GM18502 (cell line): ENCODE results near the gene ACSM2A.
"Not testable (repeated sequence)": the region's sequence is repeated elsewhere in the genome, so short reads cannot be mapped to it uniquely, and the experiment has no call there.

Experiments used
- ATAC-seq: cut with Tn5 transposase; IDR thresholded peaks from one replicate; pipeline ENCODE4 v1.9.1; 2021; ENCODE audit warnings: mild to moderate bottlenecking; ENCODE audit not compliant: unreplicated experiment, poor library complexity

Gene ACSM2A

GRCh38 chr16:20446652-20447393, 4.5 kb upstream of the ACSM2A start:
- not testable (repeated sequence) for ATAC-seq

- ATAC-seq: not testable (repeated sequence)
Observed at GRCh38 chr16:20453633-20454032, 2.3 kb downstream of the ACSM2A start.

- ATAC-seq: not testable (repeated sequence)
Observed at GRCh38 chr16:20459227-20459626, 7.9 kb downstream of the ACSM2A start.

GRCh38 chr16:20460313-20460712, 9.0 kb downstream of the ACSM2A start:
- ATAC-seq: not testable (repeated sequence)

- ATAC-seq: not testable (repeated sequence)
Observed at GRCh38 chr16:20468954-20469353, 17.6 kb downstream of the ACSM2A start.

GRCh38 chr16:20469930-20470329, 18.6 kb downstream of the ACSM2A start:
- not testable (repeated sequence) for ATAC-seq

GRCh38 chr16:20470732-20471131, 19.4 kb downstream of the ACSM2A start:
- not testable (repeated sequence) for ATAC-seq

GRCh38 chr16:20477188-20477744, 25.9 kb downstream of the ACSM2A start:
- ATAC-seq: not testable (repeated sequence)

GRCh38 chr16:20483989-20484388, 32.7 kb downstream of the ACSM2A start:
- not testable (repeated sequence) for ATAC-seq

GRCh38 chr16:20484726-20485125, 33.4 kb downstream of the ACSM2A start:
- ATAC-seq: no peak

- ATAC-seq: no peak
Observed at GRCh38 chr16:20485408-20485807, 34.1 kb downstream of the ACSM2A start.

- ATAC-seq: not testable (repeated sequence)
Observed at GRCh38 chr16:20490994-20491393, 39.7 kb downstream of the ACSM2A start.

- ATAC-seq: not testable (repeated sequence)
Observed at GRCh38 chr16:20491448-20491847, 40.1 kb downstream of the ACSM2A start.

- no peak for ATAC-seq
Observed at GRCh38 chr16:20504418-20504817, 53.1 kb downstream of the ACSM2A start.

- ATAC-seq: no peak
Observed at GRCh38 chr16:20507280-20507679, 56.0 kb downstream of the ACSM2A start.

GRCh38 chr16:20510323-20510722, 59.0 kb downstream of the ACSM2A start:
- ATAC-seq: no peak

GRCh38 chr16:20515688-20516090, 64.4 kb downstream of the ACSM2A start:
- ATAC-seq: no peak

GRCh38 chr16:20517149-20517548, 65.8 kb downstream of the ACSM2A start:
- ATAC-seq: no peak

- ATAC-seq: no peak
Observed at GRCh38 chr16:20519231-20519630, 67.9 kb downstream of the ACSM2A start.

- ATAC-seq: no peak
Observed at GRCh38 chr16:20520103-20520502, 68.8 kb downstream of the ACSM2A start.

GRCh38 chr16:20531795-20532194, 80.5 kb downstream of the ACSM2A start:
- not testable (repeated sequence) for ATAC-seq

GRCh38 chr16:20532284-20532792, 81.0 kb downstream of the ACSM2A start:
- not testable (repeated sequence) for ATAC-seq
